Prostate gland (tissue), 2 donors: ENCODE data around the gene CTNNBIP1. TPM values are rescaled to one million over a fixed set of nuclear protein-coding genes. Genes with fewer than 3 reads are reported as not detected.

ENCODE experiments used
- DNase-seq: peaks from one replicate; pipeline ENCODE4 v3.0.0-alpha.2; 2019; ENCODE audit warnings: low spot score
- H3K27ac ChIP-seq, 2 donors: fragments of 200-600 bp; sonication (generic); 2 replicates each; pipeline ENCODE4 v1.5.1; 2017 to 2019
- H3K27me3 ChIP-seq: fragments of 200-600 bp; sonication (generic); replicated peaks from 2 replicates; pipeline ENCODE4 v1.5.1; 2019; ENCODE audit not compliant: insufficient read depth
- H3K36me3 ChIP-seq, 2 donors: fragments of 200-600 bp; sonication (generic); 1 replicate in 1 of 2; 2 replicates in 1 of 2; pipeline versions ENCODE4 v1.5.1 to v1.8.1; 2017 to 2019
- H3K4me1 ChIP-seq: fragments of 200-600 bp; sonication (generic); replicated peaks from 2 replicates; pipeline ENCODE4 v1.5.1; 2019
- H3K4me3 ChIP-seq, 2 donors: fragments of 200-600 bp; sonication (generic); 2 replicates each; pipeline ENCODE4 v1.5.1; 2017 to 2019
- H3K9me3 ChIP-seq: fragments of 200-600 bp; sonication (generic); 2 replicates; pipeline ENCODE4 v1.5.1; 2017
- POLR2A ChIP-seq: fragments of 450-650 bp; IDR thresholded peaks from one replicate; pipeline ENCODE4 v1.6.1; 2016; ENCODE audit warnings: antibody characterized with exemption, mild to moderate bottlenecking
- POLR2AphosphoS5 ChIP-seq: sonication (generic); formaldehyde crosslinking; IDR thresholded peaks from one replicate; pipeline ENCODE4 v1.6.1; 2017; ENCODE audit warnings: antibody characterized with exemption
- WGBS: methylation state at CpG from one replicate; pipeline ENCODE4 v1.1.5; 2018; 5-methylcytosine and 5-hydroxymethylcytosine counted together
- intact Hi-C: fragments of 100-400 bp; cut with DNase I; formaldehyde crosslinking; loops from one replicate; pipeline ENCODE4 v1.14.2; 2022
- total RNA-seq, 2 donors: library from RNA; depleted of rRNA; stranded (reverse); fragments of >200 nt; gene quantifications; one replicate each; pipeline ENCODE4 v1.1.0, GENCODE V29; 2016
- TF ChIP-seq, protein P1 (sequence below), 4 experiments: fragments of 200-600 bp in 2 of 4; fragments of 450-650 bp in 2 of 4; sonication (generic) in 2 of 4; IDR thresholded peaks; 1 replicate in 3 of 4; 2 replicates in 1 of 4; pipeline ENCODE4 v1.5.1; 2016 to 2019; ENCODE audit warnings: antibody characterized with exemption in 4 of 4, mild to moderate bottlenecking in 2 of 4, moderate library complexity in 2 of 4

CTNNBIP1 gene
- total RNA-seq, 2 donors from 2014 or later = 56.9 to 101 TPM

DNA sequence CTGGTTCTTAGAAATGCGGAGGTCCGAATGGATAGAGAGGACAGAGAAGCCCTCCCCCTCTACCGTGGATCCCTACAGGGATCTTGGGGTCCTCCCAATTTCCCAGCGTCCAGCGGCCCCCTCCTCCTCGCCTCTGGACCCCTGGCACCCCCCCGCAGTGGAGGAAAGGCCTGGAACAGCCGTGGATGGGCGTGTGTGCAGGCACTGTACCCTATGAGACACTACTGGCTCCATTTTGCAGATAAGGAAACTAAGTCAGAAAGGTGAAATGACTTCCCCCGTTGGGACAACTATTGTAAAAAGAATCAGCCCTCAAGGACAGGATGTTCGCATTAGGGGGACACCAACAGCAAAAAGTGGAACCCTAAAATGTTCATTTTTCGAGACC is 85.4 kb downstream of the CTNNBIP1 start:
- no peak for DNase-seq
- TF ChIP-seq, protein P1, sequence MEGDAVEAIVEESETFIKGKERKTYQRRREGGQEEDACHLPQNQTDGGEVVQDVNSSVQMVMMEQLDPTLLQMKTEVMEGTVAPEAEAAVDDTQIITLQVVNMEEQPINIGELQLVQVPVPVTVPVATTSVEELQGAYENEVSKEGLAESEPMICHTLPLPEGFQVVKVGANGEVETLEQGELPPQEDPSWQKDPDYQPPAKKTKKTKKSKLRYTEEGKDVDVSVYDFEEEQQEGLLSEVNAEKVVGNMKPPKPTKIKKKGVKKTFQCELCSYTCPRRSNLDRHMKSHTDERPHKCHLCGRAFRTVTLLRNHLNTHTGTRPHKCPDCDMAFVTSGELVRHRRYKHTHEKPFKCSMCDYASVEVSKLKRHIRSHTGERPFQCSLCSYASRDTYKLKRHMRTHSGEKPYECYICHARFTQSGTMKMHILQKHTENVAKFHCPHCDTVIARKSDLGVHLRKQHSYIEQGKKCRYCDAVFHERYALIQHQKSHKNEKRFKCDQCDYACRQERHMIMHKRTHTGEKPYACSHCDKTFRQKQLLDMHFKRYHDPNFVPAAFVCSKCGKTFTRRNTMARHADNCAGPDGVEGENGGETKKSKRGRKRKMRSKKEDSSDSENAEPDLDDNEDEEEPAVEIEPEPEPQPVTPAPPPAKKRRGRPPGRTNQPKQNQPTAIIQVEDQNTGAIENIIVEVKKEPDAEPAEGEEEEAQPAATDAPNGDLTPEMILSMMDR (IDR thresholded peaks at IDR 0.05) = no peak
- no peak for TF ChIP-seq POLR2AphosphoS5
- no peak for TF ChIP-seq POLR2A
- Histone ChIP-seq H3K9me3 (no peaks in the 10 kb centered on the region), H3K36me3 (no peaks in the 10 kb centered on the region), H3K4me3 (peak overlapping the region; percentile 74 to 90), H3K27me3 (no peaks in the 10 kb centered on the region), H3K4me1 (peaks cover 7% of the 10 kb centered on the region), H3K27ac (peak overlapping the region; percentile 94 to 95)
- intact Hi-C loops = no loop called here
- 22% methylated on average over 12 of the region's 12 CpGs for WGBS

DNA sequence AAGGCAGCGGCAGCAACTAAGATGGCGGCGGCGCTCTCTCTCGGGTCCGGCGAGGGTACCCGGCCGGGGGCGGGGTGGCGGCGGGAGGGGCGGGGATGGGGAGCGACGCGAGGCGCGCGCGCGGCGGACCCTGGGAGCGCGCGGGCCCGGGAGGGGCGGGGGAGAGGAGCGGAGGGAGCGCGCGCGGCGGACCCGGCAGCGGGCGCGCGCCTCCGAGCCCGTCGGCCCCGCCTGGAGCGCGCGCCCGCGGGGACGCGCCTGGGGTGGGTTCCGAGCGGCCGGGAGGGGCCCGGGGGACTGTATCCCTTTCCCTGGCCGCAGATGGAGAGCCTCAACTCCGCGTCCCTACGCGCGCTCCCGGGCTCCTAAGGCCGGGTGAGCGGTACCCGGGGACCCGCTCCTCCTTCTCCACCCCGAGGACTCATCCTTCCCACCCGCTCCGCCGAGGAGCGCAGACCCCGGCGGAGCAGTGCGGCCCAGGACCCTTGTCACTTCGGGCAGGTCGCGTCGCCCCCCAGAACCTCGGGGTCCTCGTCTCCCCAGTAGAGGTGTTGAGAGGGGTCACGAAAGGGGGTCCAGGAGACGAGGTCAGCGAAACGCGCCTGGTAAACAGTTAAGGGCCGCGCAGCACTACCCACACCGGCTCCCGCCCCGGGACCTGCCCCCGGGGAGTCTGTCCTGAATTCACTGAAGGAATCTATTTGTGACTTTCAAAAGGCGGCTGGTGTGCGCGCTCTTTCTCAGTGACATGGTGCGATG is 85.9 kb downstream of the CTNNBIP1 start, which contains the start of gene CLSTN1:
Gene CLSTN1 (minus strand): TSS at position 23 of the 759 bp plus-strand sequence. CDS start 232 bp downstream, outside the sequence.
- intact Hi-C loops = no loop called here
- Histone ChIP-seq H3K4me3 (peak within 1 kb of the TSS; percentile 74 to 90), H3K36me3 (no peaks in the 10 kb centered on the region), H3K4me1 (peaks cover 7% of the 10 kb centered on the region), H3K27me3 (no peaks in the 10 kb centered on the region), H3K9me3 (no peaks in the 10 kb centered on the region), H3K27ac (peak within 1 kb of the TSS; percentile 94 to 95)
- 3% methylated on average over 24 of the region's 93 CpGs for WGBS
- peak; percentile 90 for DNase-seq
- TF ChIP-seq, protein P1 (IDR thresholded peaks at IDR 0.05) = no peak
- TF ChIP-seq POLR2A (peak; percentile 48), POLR2AphosphoS5 (peak; percentile 23)

DNA sequence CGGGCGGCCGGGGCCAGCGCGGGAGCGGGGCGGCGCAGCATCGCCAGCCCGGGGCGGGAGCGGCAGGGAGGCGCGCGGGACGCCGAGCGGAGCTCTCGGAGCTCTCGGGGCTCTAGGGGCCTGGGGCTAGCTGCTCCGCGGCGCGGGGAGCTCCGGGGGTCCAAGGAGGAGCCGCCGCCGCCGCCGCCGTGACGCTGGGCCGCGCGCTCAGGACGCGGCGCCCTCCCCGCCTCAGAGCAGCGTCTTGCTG is 86.5 kb downstream of the CTNNBIP1 start:
- H3K27ac ChIP-seq = peak overlapping the region; percentile 74 to 94
- under 1% methylated on average over 25 of the region's 40 CpGs for WGBS
- H3K4me1 ChIP-seq = peaks cover 7% of the 10 kb centered on the region
- no peak for DNase-seq
- intact Hi-C loops = no loop called here
- TF ChIP-seq, protein P1 (IDR thresholded peaks at IDR 0.05) = no peak
- TF ChIP-seq POLR2AphosphoS5 = no peak
- TF ChIP-seq POLR2A = peak; percentile 82
- H3K36me3 ChIP-seq = no peaks in the 10 kb centered on the region
- H3K27me3 ChIP-seq = no peaks in the 10 kb centered on the region
- peak overlapping the region; percentile 74 to 90 for H3K4me3 ChIP-seq
- H3K9me3 ChIP-seq = no peaks in the 10 kb centered on the region

DNA sequence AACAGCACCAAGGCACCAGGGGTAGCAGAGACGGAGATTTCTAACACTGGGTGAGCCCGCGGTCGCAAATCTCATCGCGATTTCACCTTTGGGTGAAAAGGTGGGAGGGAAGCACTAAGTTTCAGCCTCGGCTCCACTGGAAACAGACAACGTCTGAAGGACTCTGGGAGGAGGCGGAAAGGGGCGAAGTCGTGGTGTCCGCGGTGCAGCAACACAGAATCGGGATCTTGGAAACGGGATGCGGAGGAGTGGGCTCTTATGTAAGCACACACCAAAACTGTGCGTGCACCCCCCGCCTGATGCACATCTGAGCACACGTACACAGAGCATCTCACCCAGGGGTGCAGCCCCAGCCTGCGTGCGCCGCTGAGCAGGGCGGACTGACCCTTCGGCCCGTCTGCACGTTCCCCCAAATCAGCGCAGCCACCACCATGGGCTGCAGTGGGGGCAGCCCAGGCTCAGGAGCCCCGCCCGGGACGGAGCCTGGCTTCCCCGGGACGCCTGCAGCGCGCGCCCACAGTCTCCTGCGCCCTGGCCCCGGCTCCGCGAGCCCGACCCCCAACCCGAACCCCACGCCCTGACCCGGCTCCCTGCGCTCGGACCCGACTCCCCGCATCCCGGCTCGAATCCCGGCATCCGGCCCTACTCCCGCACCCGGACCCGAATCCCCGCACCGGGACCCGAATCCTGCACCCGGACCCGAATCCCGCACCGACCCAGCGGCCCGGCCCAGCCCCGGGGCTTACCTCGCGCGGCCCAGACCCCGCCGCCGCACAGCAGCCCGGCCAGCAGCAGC is 87.0 kb downstream of the CTNNBIP1 start:
- H3K4me1 ChIP-seq = peaks cover 7% of the 10 kb centered on the region
- intact Hi-C loops = no loop called here
- TF ChIP-seq, protein P1 (IDR thresholded peaks at IDR 0.05) = no peak
- peak; percentile 20 for TF ChIP-seq POLR2A
- H3K9me3 ChIP-seq = no peaks in the 10 kb centered on the region
- H3K4me3 ChIP-seq = peak overlapping the region; percentile 74 to 90
- peak overlapping the region; percentile 74 to 94 for H3K27ac ChIP-seq
- H3K27me3 ChIP-seq = no peaks in the 10 kb centered on the region
- no peaks in the 10 kb centered on the region for H3K36me3 ChIP-seq
- no peak for DNase-seq
- under 1% methylated on average over 47 of the region's 71 CpGs for WGBS
